Transverse colon (tissue), 4 donors: Measurements from ENCODE around the gene ABO. TPM values are rescaled to one million over a fixed set of nuclear protein-coding genes. Genes with fewer than 3 reads are reported as not detected.
"Not testable (repeated sequence)": the region's sequence is repeated elsewhere in the genome, so short reads cannot be mapped to it uniquely, and the experiment has no call there.

Experiments
- DNase-seq: peaks from one replicate; pipeline ENCODE4 v3.0.0-alpha.2; 2019
- H3K27ac ChIP-seq, 4 donors: fragments of 200-600 bp; sonication (generic); 2 replicates each; pipeline ENCODE4 v1.5.1; 2016 to 2018; ENCODE audit warnings: inconsistent platforms in 4 of 4
- H3K27me3 ChIP-seq: fragments of 200-600 bp; sonication (generic); 2 replicates; pipeline ENCODE4 v1.5.1; 2017; ENCODE audit warnings: inconsistent platforms
- H3K36me3 ChIP-seq, 4 donors: fragments of 200-600 bp; sonication (generic); 2 replicates each; pipeline ENCODE4 v1.5.1; 2017 to 2019; ENCODE audit warnings: inconsistent platforms in 4 of 4
- H3K4me1 ChIP-seq, 4 donors: fragments of 200-600 bp; sonication (generic); 2 replicates each; pipeline ENCODE4 v1.5.1; 2017 to 2020; ENCODE audit warnings: inconsistent platforms in 4 of 4
- H3K4me3 ChIP-seq, 4 donors: fragments of 200-600 bp; sonication (generic); 1 replicate in 1 of 4; 2 replicates in 3 of 4; pipeline versions ENCODE4 v1.5.1 to v1.6.1; 2017 to 2019; ENCODE audit warnings: inconsistent platforms in 4 of 4
- H3K9me3 ChIP-seq, 2 donors: fragments of 200-600 bp; sonication (generic); 2 replicates each; pipeline ENCODE4 v1.5.1; 2017 to 2019; ENCODE audit warnings: inconsistent platforms in 2 of 2
- CTCF ChIP-seq, 5 experiments: fragments of 200-600 bp in 3 of 5; fragments of 450-650 bp in 2 of 5; sonication (generic) in 3 of 5; IDR thresholded peaks; 1 replicate in 2 of 5; 2 replicates in 3 of 5; pipeline ENCODE4 v1.5.1; 2016 to 2017; ENCODE audit warnings: antibody characterized with exemption in 5 of 5, inconsistent platforms in 3 of 5, mild to moderate bottlenecking in 2 of 5, moderate library complexity in 1 of 5
- EP300 ChIP-seq: sonication (generic); formaldehyde crosslinking; IDR thresholded peaks from one replicate; pipeline ENCODE4 v1.6.1; 2017; ENCODE audit warnings: antibody characterized with exemption, low read depth
- POLR2A ChIP-seq: fragments of 450-650 bp; IDR thresholded peaks from one replicate; pipeline ENCODE4 v1.6.1; 2016; ENCODE audit warnings: antibody characterized with exemption, mild to moderate bottlenecking, moderate library complexity
- POLR2AphosphoS5 ChIP-seq, 3 donors: sonication (generic); formaldehyde crosslinking; IDR thresholded peaks; one replicate each; pipeline ENCODE4 v1.6.1; 2016; ENCODE audit warnings: antibody characterized with exemption in 3 of 3
- WGBS, 2 donors: methylation state at CpG; one replicate each; pipeline ENCODE4 v1.1.5; 2018; ENCODE audit warnings: low coverage in 1 of 2; 5-methylcytosine and 5-hydroxymethylcytosine counted together
- in situ Hi-C, 4 donors: fragments of 200-750 bp; cut with MboI; loops; one replicate each; pipeline versions ENCODE4 v1.15.0 to v1.15.1; 2017; ENCODE audit warnings: low sequenced_read_pairs in 3 of 4, low pct_ligation_motif_present in 1 of 4, low pct_unique_long_range_greater_than_20kb in 1 of 4
- intact Hi-C: fragments of 100-400 bp; cut with DNase I; formaldehyde crosslinking; loops from one replicate; pipeline ENCODE4 v1.15.1; 2023; ENCODE audit warnings: low total_unique reads
- total RNA-seq, 4 donors: library from RNA; depleted of rRNA; stranded (reverse); fragments of >200 nt; gene quantifications; one replicate each; pipeline ENCODE4 v1.1.0, GENCODE V29; 2016

The ABO gene
- total RNA-seq, 4 donors from 2014 or later = 77.4 to 199 (median 141) TPM

GRCh38 chr9:133321411-133321935, 46.5 kb upstream of the ABO start:
- Histone ChIP-seq H3K4me3 (no peak overlapping the region), H3K27ac (no peak overlapping the region), H3K27me3 (no peaks in the 10 kb centered on the region), H3K36me3 (no peaks in the 10 kb centered on the region), H3K4me1 (no peaks in the 10 kb centered on the region), H3K9me3 (no peaks in the 10 kb centered on the region)
- intact Hi-C loops (no loop called here), in situ Hi-C loops (loop anchor here in 3 of 4 donors (5.0 to 10.0 kb wide), 2 partner anchors 134 to 137 kb away; no protein-coding TSS in a partner anchor)
- no peak for DNase-seq
- no peak for TF ChIP-seq CTCF (IDR thresholded peaks at IDR 0.05)
- no peak for TF ChIP-seq EP300
- no peak for TF ChIP-seq POLR2AphosphoS5 (IDR thresholded peaks at IDR 0.05)
- no peak for TF ChIP-seq POLR2A
- 83 to 91% methylated on average over 11 to 13 of the region's 13 CpGs for WGBS, 2 donors

GRCh38 chr9:133320421-133320881, 45.5 kb upstream of the ABO start:
- Histone ChIP-seq H3K27ac (no peak overlapping the region), H3K9me3 (no peaks in the 10 kb centered on the region), H3K4me1 (no peaks in the 10 kb centered on the region), H3K36me3 (no peaks in the 10 kb centered on the region), H3K27me3 (no peaks in the 10 kb centered on the region), H3K4me3 (no peak overlapping the region)
- TF ChIP-seq EP300 (no peak), POLR2AphosphoS5 (IDR thresholded peaks at IDR 0.05) (no peak)
- intact Hi-C loops = no loop called here
- DNase-seq = no peak
- in situ Hi-C loops = loop anchor here in 3 of 4 donors (5.0 to 10.0 kb wide), 2 partner anchors 133 to 136 kb away; no protein-coding TSS in a partner anchor
- WGBS, 2 donors = 75% methylated on average over 13 of the region's 13 CpGs; no CpG with 5 or more reads in 1 of the 2 donors

GRCh38 chr9:133317551-133317950, 42.5 kb upstream of the ABO start:
- H3K4me3 ChIP-seq, H3K9me3 ChIP-seq, H3K27ac ChIP-seq, H3K27me3 ChIP-seq, DNase-seq, in situ Hi-C loops, H3K36me3 ChIP-seq, intact Hi-C loops, H3K4me1 ChIP-seq: not testable (repeated sequence)
- 67% methylated on average over 7 of the region's 13 CpGs; no CpG with 5 or more reads in 1 of the 2 donors for WGBS, 2 donors

- no peaks in the 10 kb centered on the region for H3K27me3 ChIP-seq
- whole genome bisulfite sequencing, 2 donors = 60 to 74% methylated on average over 2 of the region's 2 CpGs
- in situ Hi-C loops (no loop called here), intact Hi-C loops (no loop called here)
- no peak overlapping the region for H3K4me3 ChIP-seq
- no peak for TF ChIP-seq POLR2AphosphoS5 (IDR thresholded peaks at IDR 0.05)
- no peak for DNase-seq
- H3K27ac ChIP-seq = no peak overlapping the region
- no peaks in the 10 kb centered on the region for H3K9me3 ChIP-seq
- H3K4me1 ChIP-seq = no peaks in the 10 kb centered on the region
- H3K36me3 ChIP-seq = no peaks in the 10 kb centered on the region
Observed at GRCh38 chr9:133315997-133316396, 41.0 kb upstream of the ABO start.

GRCh38 chr9:133309608-133310007, 34.6 kb upstream of the ABO start:
- 87 to 93% methylated on average over 6 of the region's 6 CpGs for WGBS, 2 donors
- H3K9me3 ChIP-seq = no peaks in the 10 kb centered on the region
- H3K36me3 ChIP-seq = no peaks in the 10 kb centered on the region
- in situ Hi-C loops (no loop called here), intact Hi-C loops (no loop called here)
- H3K4me3 ChIP-seq = no peak overlapping the region
- no peak for DNase-seq
- no peak overlapping the region for H3K27ac ChIP-seq
- TF ChIP-seq POLR2AphosphoS5 (IDR thresholded peaks at IDR 0.05) = no peak
- no peak for TF ChIP-seq CTCF (IDR thresholded peaks at IDR 0.05)
- no peak for TF ChIP-seq POLR2A
- TF ChIP-seq EP300 = no peak
- H3K27me3 ChIP-seq = no peaks in the 10 kb centered on the region
- H3K4me1 ChIP-seq = no peaks in the 10 kb centered on the region

- Histone ChIP-seq H3K4me3 (no peak overlapping the region), H3K27ac (no peak overlapping the region), H3K27me3 (no peaks in the 10 kb centered on the region), H3K9me3 (no peaks in the 10 kb centered on the region), H3K36me3 (no peaks in the 10 kb centered on the region), H3K4me1 (no peaks in the 10 kb centered on the region)
- TF ChIP-seq POLR2AphosphoS5 (IDR thresholded peaks at IDR 0.05) = no peak
- TF ChIP-seq CTCF (IDR thresholded peaks at IDR 0.05) = no peak
- no peak for TF ChIP-seq POLR2A
- TF ChIP-seq EP300 = no peak
- WGBS, 2 donors = 74 to 76% methylated on average over 8 to 16 of the region's 16 CpGs
- no peak for DNase-seq
- in situ Hi-C loops (no loop called here), intact Hi-C loops (no loop called here)
Observed at GRCh38 chr9:133307301-133307700, 32.3 kb upstream of the ABO start.
